PC-3 (cell line): ENCODE results near the gene BDKRB2.

Source experiments
- EZH2 ChIP-seq: fragments of 300-600 bp; sonication (generic); IDR thresholded peaks from one replicate; pipeline ENCODE4 v1.6.1; 2017; ENCODE audit warnings: antibody characterized with exemption, mild to moderate bottlenecking, low read length; ENCODE audit not compliant: unreplicated experiment
- TF ChIP-seq, protein P1 (sequence below): fragments of 300-600 bp; sonication (generic); conservative IDR thresholded peaks from 2 replicates; pipeline ENCODE4 v1.5.1; 2017; ENCODE audit warnings: antibody characterized with exemption, low read depth, mild to moderate bottlenecking, low read length

- TF ChIP-seq, protein P1, sequence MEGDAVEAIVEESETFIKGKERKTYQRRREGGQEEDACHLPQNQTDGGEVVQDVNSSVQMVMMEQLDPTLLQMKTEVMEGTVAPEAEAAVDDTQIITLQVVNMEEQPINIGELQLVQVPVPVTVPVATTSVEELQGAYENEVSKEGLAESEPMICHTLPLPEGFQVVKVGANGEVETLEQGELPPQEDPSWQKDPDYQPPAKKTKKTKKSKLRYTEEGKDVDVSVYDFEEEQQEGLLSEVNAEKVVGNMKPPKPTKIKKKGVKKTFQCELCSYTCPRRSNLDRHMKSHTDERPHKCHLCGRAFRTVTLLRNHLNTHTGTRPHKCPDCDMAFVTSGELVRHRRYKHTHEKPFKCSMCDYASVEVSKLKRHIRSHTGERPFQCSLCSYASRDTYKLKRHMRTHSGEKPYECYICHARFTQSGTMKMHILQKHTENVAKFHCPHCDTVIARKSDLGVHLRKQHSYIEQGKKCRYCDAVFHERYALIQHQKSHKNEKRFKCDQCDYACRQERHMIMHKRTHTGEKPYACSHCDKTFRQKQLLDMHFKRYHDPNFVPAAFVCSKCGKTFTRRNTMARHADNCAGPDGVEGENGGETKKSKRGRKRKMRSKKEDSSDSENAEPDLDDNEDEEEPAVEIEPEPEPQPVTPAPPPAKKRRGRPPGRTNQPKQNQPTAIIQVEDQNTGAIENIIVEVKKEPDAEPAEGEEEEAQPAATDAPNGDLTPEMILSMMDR = no peak
- no peak for TF ChIP-seq EZH2
Observed at GRCh38 chr14:96156804-96157760, 47.6 kb upstream of the BDKRB2 start.
